HG02840 (cell line): ENCODE data around the gene ZNF577.

Source experiments
- ATAC-seq: cut with Tn5 transposase; IDR thresholded peaks from one replicate; pipeline ENCODE4 v1.9.1; 2021; ENCODE audit warnings: mild to moderate bottlenecking, moderate library complexity, moderate number of reproducible peaks; ENCODE audit not compliant: unreplicated experiment, low FRiP score

ZNF577 gene

GRCh38 chr19:51882518-51882917 is 5.2 kb downstream of the ZNF577 start:
- ATAC-seq = no peak

DNA sequence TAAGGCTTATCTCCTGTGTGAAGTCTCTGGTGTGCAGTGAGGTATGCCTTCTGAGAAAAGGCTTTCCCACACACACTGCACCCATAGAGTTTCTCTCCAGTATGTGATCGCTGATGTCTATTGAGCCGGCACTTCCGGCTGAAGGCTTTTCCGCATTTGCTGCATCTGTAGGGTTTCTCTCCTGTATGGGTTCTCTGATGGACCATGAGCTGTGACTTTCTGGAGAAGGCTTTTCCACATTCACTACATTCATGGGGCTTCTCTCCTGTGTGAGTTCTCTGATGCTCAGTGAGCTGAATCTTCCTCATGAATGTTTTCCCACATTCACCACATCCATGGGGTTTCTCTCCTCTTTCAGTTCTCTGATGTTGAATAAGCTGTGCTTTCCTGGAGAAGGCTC is 14.7 kb downstream of the ZNF577 start:
- no peak for ATAC-seq

GRCh38 chr19:51861870-51862622 is 25.7 kb downstream of the ZNF577 start:
- no peak for ATAC-seq

- ATAC-seq = no peak
These were observed 50.6 kb downstream of the ZNF577 start for GRCh38 chr19:51837145-51837544.

DNA sequence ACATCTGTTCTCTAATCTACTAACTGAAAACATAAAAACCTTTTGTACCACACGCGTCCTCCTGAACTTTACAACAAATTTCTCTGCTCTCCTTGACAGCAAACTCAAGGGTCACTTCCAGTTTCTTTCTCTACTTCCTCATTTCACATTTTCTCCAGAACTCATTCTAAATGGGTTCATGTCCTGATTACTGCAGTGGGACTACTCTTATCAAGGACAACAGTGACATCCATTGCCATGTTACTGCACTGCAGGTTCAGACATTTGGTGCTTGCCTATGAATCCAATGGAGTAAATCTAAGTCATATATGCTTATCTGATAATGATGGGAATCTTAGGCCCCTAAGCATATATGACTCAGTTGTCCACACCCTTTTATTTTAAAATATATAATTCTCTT is 57.5 kb downstream of the ZNF577 start:
- no peak for ATAC-seq

DNA sequence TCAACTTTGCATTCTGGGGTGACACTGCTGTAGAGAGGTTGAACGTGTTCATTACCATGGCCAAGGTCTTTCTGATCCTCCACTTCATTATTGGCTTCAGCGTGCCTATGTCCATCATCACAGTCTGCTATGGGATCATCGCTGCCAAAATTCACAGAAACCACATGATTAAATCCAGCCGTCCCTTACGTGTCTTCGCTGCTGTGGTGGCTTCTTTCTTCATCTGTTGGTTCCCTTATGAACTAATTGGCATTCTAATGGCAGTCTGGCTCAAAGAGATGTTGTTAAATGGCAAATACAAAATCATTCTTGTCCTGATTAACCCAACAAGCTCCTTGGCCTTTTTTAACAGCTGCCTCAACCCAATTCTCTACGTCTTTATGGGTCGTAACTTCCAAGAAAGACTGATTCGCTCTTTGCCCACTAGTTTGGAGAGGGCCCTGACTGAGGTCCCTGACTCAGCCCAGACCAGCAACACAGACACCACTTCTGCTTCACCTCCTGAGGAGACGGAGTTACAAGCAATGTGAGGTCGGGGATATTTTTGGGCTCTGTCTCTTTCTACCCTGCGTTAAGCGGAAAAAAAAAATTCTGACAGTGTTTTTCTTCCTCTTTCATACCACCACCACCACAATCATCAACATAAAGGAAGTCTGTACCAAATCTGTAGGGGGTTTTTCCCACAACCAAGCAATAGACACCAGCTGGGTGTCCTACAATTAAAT is 63.3 kb downstream of the ZNF577 start:
- ATAC-seq = no peak

- ATAC-seq = no peak
These were observed 64.8 kb downstream of the ZNF577 start for GRCh38 chr19:51822946-51823345.

DNA sequence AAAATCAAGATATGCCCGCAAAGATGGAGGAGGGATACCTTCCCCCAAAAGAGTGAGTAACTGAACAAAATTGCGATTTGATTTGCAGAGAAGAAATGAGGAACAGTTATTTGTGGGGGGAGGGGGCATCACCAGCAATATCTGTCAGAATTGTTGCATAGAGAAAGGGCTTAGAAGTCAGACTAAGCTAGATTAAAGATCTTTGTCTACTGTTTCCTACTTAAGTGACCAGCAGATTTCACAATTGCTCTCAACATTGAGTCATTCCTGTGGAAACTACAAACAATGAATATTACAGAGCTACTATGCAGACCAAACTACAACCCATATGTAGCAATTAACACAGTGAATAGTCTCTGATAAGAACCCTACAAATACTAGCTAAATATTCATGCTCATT is 65.4 kb downstream of the ZNF577 start:
- no peak for ATAC-seq

- no peak for ATAC-seq
These were observed 65.8 kb downstream of the ZNF577 start for GRCh38 chr19:51821921-51822320.

DNA sequence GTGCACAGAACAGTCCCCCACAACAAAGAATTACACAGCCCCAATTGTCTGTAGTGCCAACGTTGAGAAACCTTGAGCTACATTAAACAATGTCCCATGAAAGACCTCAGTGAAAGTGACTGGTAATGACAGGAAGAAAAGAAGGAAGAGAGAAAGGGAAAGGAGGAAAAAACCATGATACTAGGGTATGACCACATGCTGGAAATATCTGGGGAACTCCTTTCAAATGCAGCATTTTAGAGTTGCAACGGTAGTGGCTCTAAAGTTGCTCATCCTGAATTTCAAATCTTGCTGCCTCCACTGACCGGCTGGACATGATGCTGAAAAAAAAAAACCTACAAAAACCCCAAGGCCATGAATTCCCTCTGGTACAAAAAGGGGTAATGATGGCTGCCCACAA is 66.3 kb downstream of the ZNF577 start:
- ATAC-seq = no peak
